Measurements from ENCODE around the gene HPCAL1.

The HPCAL1 gene

DNA sequence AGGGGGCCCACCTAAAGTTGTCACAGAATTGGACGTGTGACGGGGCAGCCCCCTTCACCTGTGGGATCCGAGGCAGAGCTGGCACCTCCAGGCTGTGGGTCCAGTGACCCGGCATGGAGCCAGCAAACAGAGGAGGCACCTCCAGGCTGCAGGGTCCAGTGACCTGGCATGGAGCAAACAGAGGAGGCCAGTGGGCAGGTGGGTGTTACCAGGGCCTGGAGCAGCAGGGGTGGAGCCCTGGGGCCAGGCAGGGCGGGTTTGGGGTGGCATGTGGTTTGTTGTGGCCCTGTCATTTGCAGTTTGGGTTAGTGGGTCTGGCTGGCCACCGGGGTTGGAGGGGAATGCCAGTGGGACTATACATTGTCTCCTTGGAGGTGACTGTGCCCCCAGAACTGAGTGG is 68.2 kb downstream of the HPCAL1 start:
- DNase-seq (ENCODE audit: low spot score): no peak

DNA sequence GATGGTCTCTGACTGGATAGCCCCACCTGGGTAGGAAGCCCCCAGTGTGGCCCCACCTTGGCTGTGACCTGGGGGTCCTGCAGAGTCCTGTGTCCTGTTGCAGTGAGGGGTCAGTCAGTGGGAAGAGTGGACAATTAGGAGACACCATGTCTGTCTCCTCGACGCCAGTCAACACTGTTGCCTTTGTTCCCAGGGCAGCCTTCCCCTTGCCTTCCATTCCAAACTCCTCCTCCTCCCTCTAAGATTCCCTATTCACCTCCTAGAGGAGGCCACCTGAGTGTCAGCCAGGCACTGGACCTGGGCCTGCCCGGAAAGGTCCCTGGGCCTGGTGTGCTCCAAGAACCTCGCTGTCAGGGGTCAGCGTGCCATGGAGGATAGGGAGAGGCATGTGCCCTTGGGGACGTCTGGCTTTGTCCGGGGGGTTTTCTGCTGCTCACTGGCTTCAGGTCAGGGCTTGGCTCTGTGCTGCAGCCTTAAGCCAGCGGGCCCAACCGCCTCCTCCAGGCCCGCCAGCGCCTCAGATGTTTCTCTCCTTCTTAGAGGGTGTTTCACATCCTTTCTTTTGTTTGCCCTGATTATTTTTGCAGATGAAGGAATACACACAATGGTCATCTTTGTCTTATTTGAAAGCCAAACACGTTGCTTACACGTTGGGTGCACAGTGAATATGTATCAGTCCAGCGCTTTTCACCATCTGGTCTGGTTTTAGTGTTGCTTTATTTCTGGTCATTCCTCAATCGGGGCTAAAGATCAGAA is 68.9 kb downstream of the HPCAL1 start:
- no peak for DNase-seq (ENCODE audit: low spot score)

GRCh38 chr2:10372203-10372861 is 69.6 kb downstream of the HPCAL1 start:
- DNase-seq (ENCODE audit: low spot score): no peak

- DNase-seq (ENCODE audit: low spot score): no peak
These were observed 70.1 kb downstream of the HPCAL1 start for GRCh38 chr2:10372862-10373240.

DNA sequence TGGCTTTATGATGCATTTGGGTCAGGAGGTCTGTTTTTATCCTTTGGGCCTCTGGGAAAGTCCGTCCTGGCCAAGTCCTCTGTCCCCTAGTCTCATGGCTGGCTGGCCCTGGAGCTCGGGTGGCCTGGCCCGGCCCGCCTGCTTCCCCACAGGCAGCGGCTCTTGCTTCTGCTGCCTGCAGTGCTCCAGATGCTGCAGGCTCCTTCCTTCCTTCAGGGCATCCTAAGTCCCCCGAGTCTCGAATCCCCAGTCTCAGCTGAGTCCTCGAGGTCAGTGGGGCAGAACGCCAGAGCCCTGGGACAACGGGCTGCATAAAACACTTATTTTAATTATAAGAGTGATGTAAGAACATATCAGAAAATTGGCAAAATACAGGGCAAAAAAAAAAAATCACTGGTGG is 71.2 kb downstream of the HPCAL1 start:
- no peak for DNase-seq (ENCODE audit: low spot score)

DNA sequence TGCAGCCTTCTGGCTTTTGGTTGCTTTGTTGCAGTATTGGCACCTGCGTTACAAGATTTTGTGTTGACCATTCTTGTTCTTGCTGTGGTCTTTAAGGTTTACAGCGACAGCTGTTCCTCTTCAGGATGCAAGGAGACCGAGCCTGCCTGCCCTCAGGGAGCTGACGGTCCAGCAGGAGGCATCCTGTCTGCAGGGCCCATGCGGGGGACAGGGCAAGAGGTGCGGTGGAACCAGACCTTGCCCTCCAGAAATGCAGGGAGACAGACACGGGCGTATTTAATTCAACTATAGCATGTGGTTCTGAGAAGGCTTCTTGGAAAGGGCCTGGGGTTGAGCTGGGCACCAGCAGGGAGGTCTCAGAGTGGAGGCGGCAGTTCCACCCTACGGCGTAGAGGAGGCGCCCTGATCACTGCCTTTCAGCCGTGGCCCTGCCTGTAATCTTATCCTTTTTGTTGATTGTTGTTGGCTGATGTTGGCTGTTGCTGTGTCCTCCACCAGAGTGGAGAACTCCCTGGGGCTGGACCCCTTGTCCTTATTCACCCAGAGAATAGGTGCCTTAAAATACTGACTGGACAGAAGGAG is 71.7 kb downstream of the HPCAL1 start:
- no peak for DNase-seq (ENCODE audit: low spot score)

DNA sequence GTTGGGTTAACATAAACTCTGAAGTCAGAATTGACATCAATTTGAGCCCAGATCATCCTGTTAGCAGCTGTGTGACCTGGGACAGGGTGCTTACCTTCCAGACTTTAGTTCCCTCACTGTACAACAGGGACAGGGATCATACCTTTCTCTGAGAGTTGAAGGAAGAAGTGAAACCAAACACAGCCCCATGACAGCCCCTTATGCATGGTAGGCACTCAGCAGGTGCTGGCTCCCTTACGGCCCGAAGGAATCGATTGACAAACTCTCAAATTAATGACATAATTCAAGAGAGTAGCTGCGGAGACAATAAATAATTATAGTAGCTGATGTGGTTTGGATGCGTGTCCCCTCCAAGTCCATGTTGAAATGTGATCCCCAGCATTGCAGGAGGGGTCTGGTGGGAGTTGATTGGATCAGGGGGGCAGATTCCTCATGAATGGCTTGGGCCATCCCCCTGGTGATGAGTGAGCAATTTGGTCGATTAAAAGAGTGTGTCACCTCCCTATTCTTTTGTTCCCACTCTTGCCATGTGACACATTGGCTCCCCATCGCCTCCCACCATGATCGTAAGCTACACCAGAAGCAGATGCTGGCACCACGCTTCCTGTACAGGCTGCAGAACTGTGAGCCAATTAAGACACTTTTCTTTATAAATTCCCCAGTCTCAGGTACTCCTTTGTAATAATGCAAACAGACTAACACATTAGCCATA is 73.0 kb downstream of the HPCAL1 start:
- no peak for DNase-seq (ENCODE audit: low spot score)

- no peak for DNase-seq (ENCODE audit: low spot score)
These were observed 74.5 kb downstream of the HPCAL1 start for GRCh38 chr2:10377052-10377746.

- no peak for DNase-seq (ENCODE audit: low spot score)
These were observed 75.0 kb downstream of the HPCAL1 start for GRCh38 chr2:10377747-10378085.

GRCh38 chr2:10378189-10378588 is 75.5 kb downstream of the HPCAL1 start:
- no peak for DNase-seq (ENCODE audit: low spot score)

DNA sequence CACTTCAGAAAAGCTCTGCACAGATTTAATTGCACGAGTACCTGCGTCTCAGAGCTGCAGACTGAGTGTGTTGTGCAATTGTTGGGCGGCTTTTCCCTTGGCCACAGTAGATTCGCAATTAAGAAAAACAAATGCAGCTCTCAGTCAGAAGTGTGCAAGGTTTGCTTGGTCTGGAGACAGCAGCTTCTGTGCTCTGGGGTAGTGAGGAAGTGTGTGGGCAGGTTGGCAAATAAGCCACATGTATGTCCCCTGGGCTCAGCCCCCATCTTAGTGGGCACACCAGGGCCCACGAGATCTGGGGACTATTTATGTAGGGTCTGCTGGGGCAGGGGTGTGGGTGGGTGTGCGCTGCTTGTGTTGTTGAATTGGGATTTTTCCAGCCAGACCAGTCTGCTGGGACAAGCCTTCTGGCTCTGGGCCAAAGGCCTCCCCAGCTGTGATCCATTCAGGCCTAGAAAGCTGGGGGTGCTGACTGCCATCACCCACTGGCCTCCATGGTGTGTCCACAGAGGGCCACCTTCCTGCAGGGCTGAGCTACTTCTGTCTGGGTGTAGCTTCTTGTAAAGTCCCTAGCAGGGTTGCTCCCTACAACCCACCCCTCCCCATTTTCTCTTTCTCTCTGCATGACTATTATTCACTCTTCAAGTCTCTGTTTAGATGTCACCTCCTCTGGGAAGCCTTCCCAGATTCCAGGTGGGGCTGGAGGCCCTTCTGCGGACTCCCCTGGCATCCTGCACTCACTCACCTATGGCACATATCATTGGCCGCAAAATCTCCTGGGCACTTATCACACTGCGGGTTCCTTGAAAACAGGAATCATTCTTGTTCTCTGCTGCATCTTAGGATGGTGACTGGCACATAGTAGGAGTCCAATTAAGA is 77.6 kb downstream of the HPCAL1 start:
- DNase-seq (ENCODE audit: low spot score): no peak

DNA sequence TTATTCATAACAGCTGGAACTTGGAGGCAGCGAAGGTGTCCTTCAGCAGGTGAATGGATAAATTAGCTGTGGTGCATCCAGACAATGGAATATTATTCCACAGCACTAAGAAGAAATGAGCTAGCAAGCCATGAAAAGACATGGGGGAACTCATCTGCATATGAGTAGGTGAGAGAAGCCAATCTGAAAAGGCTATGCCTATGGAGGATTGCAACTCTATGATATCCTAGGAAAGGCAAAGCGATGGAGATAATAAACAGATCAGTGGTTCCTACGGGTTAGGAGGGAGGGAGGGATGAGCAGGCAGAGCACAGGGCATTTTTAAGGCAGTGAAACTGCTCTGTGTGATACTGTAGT is 79.3 kb downstream of the HPCAL1 start:
- no peak for DNase-seq (ENCODE audit: low spot score)

DNA sequence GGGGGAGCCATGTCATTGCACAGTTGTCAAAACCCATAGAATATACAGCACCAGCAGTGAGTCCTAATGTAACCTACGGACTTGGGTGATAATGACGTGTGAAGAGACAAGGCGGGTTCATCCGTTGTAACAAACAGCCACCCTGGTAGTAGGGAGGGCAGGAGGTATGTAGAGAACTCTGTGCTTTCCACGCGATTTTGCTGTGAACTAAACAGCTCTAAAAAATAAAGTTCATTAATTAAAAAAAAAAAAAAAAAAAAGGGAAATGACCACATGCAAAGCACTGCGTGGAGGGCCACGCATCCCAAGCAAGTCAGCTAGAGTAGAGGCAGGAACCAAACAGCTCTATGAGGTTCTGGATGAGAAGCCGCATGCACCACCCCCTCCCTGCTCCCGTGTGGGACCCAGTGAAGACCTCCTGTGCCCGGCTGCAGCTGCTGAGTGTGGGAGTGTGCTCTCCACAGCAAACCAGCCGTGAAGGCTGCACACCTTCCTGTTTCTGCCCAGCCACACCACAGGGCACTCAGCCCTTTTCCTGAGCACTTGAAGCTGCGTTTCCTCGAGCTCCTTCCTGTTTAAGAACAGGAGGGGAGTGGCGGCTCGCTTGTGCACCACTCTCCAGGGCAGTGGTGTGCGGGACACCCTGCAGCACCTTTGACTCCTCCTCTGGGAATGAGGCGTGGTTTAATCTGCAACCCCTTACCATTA is 79.8 kb downstream of the HPCAL1 start:
- DNase-seq (ENCODE audit: low spot score): no peak

DNA sequence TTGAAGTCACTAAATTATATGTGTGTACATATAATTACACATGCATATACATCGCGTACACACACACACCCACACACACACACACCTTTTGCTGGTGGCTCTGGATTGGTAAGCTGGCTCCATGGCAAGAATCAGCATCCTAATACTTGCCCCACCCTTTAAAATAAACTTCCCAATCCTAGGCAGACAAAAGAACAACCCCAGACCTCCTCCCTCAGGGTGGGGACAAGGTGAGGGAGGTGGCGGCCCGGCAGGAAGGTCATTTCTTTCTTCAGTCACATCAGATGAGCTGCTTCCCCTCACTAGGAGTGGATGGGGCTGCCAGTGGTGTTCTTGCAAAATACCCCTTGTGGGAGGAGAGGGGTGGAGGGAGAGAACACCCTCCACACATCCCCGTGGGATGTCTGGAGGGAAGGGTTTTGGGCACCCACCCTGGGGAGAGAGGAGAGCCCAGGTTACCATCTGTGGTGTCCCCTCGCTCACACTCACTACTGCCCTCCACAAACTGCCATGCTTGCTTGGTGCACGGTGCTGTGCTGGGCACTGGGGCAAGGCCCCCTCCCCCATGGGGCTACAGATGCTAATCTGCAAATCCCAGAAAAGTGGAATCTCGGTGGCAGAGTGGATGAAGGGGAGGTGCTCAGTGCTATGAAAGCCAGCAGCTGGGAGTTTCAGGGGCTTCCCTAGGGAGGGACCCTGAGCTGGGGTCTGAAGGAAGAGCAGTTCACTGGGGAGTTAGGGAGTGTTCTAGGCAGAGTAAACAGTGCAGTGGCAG is 81.4 kb downstream of the HPCAL1 start:
- DNase-seq (ENCODE audit: low spot score): no peak

GRCh38 chr2:10385501-10385900 is 82.8 kb downstream of the HPCAL1 start:
- no peak for DNase-seq (ENCODE audit: low spot score)

- no peak for DNase-seq (ENCODE audit: low spot score)
These were observed 83.4 kb downstream of the HPCAL1 start for GRCh38 chr2:10385933-10386773.

DNA sequence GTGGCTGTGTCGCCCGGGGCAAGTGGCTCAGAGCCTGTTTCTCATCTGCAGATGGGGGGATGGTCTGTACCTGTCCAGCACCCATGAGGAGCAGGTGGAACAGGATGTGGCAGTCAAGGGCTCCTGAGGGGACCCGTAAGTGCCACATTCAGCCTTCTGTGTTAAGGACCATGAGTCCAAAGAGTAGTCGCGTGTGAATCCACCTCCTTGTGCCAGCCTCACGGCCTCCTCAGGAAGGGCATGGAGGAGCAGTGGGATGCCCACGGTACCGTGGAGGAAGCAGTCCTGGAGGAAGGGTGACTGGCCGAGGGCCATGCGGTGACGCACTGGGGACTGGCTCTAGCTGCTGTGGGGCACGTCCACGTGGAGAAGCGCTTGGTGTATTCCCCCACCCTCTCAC is 84.3 kb downstream of the HPCAL1 start:
- DNase-seq (ENCODE audit: low spot score): no peak

- no peak for DNase-seq (ENCODE audit: low spot score)
These were observed 86.4 kb downstream of the HPCAL1 start for GRCh38 chr2:10388954-10389560.

- no peak for DNase-seq (ENCODE audit: low spot score)
These were observed 86.9 kb downstream of the HPCAL1 start for GRCh38 chr2:10389573-10389972.

All from RKO (cell line).